ENCODE data around the gene EXOSC1. TPM values are rescaled to one million over a fixed set of nuclear protein-coding genes. Genes with fewer than 3 reads are reported as not detected.
A peak's percentile ranks its signal among the peaks of the same experiment; 100 is the strongest.

The EXOSC1 gene
- total RNA-seq, 1 experiment from 2014 or later: 34.7 TPM

DNA sequence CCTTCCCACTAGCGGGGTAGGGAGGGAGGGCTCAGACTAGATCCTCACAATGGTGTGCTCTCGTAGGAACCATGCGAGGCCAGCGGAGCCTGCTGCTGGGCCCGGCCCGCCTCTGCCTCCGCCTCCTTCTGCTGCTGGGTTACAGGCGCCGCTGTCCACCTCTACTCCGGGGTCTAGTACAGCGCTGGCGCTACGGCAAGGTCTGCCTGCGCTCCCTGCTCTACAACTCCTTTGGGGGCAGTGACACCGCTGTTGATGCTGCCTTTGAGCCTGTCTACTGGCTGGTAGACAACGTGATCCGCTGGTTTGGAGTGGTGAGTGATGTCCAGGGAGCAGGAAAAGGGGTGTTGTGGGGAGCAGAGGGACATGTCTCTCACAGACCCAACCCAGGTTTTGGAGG is 5.8 kb upstream of the EXOSC1 start:
- Histone ChIP-seq H3K4me2 (ENCODE audit: low read length) (no peak overlapping the region), H3K79me2 (ENCODE audit: low read length) (peaks cover 36% of the 10 kb centered on the region), H2AFZ (ENCODE audit: low read length) (no peak overlapping the region), H3K36me3 (ENCODE audit: low read depth, low read length) (peaks cover 17% of the 10 kb centered on the region; the same call in 1 of the 2 replicates), H3K9me2 (replicated peaks; ENCODE audit: low read length) (no peaks in the 10 kb centered on the region), H3F3A (ENCODE audit: low read length, unreplicated experiment) (no peaks in the 10 kb centered on the region), H3K27ac (ENCODE audit: low read length) (no peak overlapping the region), H3K4me1 (ENCODE audit: insufficient read depth, low read length) (peaks cover 14% of the 10 kb centered on the region), H4K20me1 (ENCODE audit: low read length) (no peaks in the 10 kb centered on the region), H3K9ac (ENCODE audit: low read length) (no peak overlapping the region), H3K9me3 (ENCODE audit: low read length) (no peaks in the 10 kb centered on the region), H3K4me3 (ENCODE audit: low read length) (no peak overlapping the region), H3K27me3 (ENCODE audit: low read length) (no peaks in the 10 kb centered on the region)
- ATAC-seq (no peak), DNase-seq (no peak)
- intact Hi-C loops (cut with micrococcal nuclease): no loop called here
- TF ChIP-seq EZH2 (IDR thresholded peaks at IDR 0.05; ENCODE audit: low read length, unreplicated experiment): no peak
- TF ChIP-seq EZH2phosphoT487 (IDR thresholded peaks at IDR 0.05; ENCODE audit: borderline replicate concordance, low read length): no peak
- TF ChIP-seq, protein P1, sequence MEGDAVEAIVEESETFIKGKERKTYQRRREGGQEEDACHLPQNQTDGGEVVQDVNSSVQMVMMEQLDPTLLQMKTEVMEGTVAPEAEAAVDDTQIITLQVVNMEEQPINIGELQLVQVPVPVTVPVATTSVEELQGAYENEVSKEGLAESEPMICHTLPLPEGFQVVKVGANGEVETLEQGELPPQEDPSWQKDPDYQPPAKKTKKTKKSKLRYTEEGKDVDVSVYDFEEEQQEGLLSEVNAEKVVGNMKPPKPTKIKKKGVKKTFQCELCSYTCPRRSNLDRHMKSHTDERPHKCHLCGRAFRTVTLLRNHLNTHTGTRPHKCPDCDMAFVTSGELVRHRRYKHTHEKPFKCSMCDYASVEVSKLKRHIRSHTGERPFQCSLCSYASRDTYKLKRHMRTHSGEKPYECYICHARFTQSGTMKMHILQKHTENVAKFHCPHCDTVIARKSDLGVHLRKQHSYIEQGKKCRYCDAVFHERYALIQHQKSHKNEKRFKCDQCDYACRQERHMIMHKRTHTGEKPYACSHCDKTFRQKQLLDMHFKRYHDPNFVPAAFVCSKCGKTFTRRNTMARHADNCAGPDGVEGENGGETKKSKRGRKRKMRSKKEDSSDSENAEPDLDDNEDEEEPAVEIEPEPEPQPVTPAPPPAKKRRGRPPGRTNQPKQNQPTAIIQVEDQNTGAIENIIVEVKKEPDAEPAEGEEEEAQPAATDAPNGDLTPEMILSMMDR (conservative IDR thresholded peaks at IDR 0.05; ENCODE audit: low read depth, low read length): no peak
- ChIA-PET CTCF (no interaction called here), POLR2A (ENCODE audit: unreplicated experiment) (no interaction called here)
- BruUV-seq (replicated peaks): no TSS peak

GRCh38 chr10:97450828-97451227 is 5.0 kb upstream of the EXOSC1 start:
- no peaks in the 10 kb centered on the region for H4K20me1 ChIP-seq (ENCODE audit: low read length)
- no peak for ATAC-seq
- H3K27me3 ChIP-seq (ENCODE audit: low read length): no peaks in the 10 kb centered on the region
- no peak for DNase-seq
- BruUV-seq (replicated peaks): no TSS peak
- H3F3A ChIP-seq (ENCODE audit: low read length, unreplicated experiment): no peaks in the 10 kb centered on the region
- no peaks in the 10 kb centered on the region for H3K9me2 ChIP-seq (replicated peaks; ENCODE audit: low read length)
- intact Hi-C loops (cut with micrococcal nuclease): no loop called here
- peaks cover 42% of the 10 kb centered on the region for H3K79me2 ChIP-seq (ENCODE audit: low read length)
- H3K4me2 ChIP-seq (ENCODE audit: low read length): no peak overlapping the region
- H3K9ac ChIP-seq (ENCODE audit: low read length): no peak overlapping the region
- peaks cover 13% of the 10 kb centered on the region; the same call in 1 of the 2 replicates for H3K36me3 ChIP-seq (ENCODE audit: low read depth, low read length)
- no peak overlapping the region for H3K4me3 ChIP-seq (ENCODE audit: low read length)
- ChIA-PET POLR2A (ENCODE audit: unreplicated experiment) (no interaction called here), CTCF (no interaction called here)
- peaks cover 14% of the 10 kb centered on the region for H3K4me1 ChIP-seq (ENCODE audit: insufficient read depth, low read length)
- H3K9me3 ChIP-seq (ENCODE audit: low read length): no peaks in the 10 kb centered on the region
- no peak overlapping the region for H3K27ac ChIP-seq (ENCODE audit: low read length)
- TF ChIP-seq, protein P1 (conservative IDR thresholded peaks at IDR 0.05; ENCODE audit: low read depth, low read length): no peak
- TF ChIP-seq EZH2phosphoT487 (IDR thresholded peaks at IDR 0.05; ENCODE audit: borderline replicate concordance, low read length) (no peak), EZH2 (IDR thresholded peaks at IDR 0.05; ENCODE audit: low read length, unreplicated experiment) (no peak)
- H2AFZ ChIP-seq (ENCODE audit: low read length): no peak overlapping the region

DNA sequence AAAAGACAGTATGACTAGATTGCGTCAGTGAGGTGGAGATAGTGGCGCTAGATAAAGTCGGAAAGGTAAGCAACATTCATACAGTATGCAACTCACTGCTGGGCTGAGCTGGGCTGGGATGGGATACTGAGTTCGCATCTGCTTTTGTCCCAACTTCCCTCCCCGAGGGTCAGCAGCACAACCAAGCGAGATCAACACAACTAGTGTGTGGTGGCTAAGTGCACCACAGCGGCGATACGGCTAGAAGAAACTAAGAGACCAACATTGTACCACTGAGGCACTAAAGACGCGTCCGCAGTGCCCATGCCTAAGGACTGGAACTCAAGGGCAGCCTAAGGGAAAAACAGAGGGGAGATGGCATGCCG is 467 bp downstream of the EXOSC1 start:
- no peaks in the 10 kb centered on the region for H4K20me1 ChIP-seq (ENCODE audit: low read length)
- peaks cover 21% of the 10 kb centered on the region for H3K4me1 ChIP-seq (ENCODE audit: insufficient read depth, low read length)
- H3K9me2 ChIP-seq (replicated peaks; ENCODE audit: low read length): no peaks in the 10 kb centered on the region
- POLR2A ChIA-PET (ENCODE audit: unreplicated experiment): interaction anchor here (0.5 to 0.7 kb wide), 2 partner anchors 11 to 14 kb away, joined by 3 to 5 read pairs; no protein-coding TSS in a partner anchor
- ATAC-seq (no peak), DNase-seq (no peak)
- TF ChIP-seq EZH2phosphoT487 (IDR thresholded peaks at IDR 0.05; ENCODE audit: borderline replicate concordance, low read length): no peak
- H3K79me2 ChIP-seq (ENCODE audit: low read length): peaks cover 56% of the 10 kb centered on the region
- H3K9ac ChIP-seq (ENCODE audit: low read length): peak overlapping the region; percentile 83
- H3F3A ChIP-seq (ENCODE audit: low read length, unreplicated experiment): no peaks in the 10 kb centered on the region
- no peaks in the 10 kb centered on the region for H3K36me3 ChIP-seq (ENCODE audit: low read depth, low read length)
- no peak overlapping the region for H3K27ac ChIP-seq (ENCODE audit: low read length)
- intact Hi-C loops (cut with micrococcal nuclease): loop anchor here (5.0 kb wide), 1 partner anchor 113 kb away; the partner anchor contains the start of gene FRAT2
- peak overlapping the region; percentile 93 for H3K4me2 ChIP-seq (ENCODE audit: low read length)
- peak overlapping the region; percentile 95 for H2AFZ ChIP-seq (ENCODE audit: low read length)
- CTCF ChIA-PET: no interaction called here
- H3K9me3 ChIP-seq (ENCODE audit: low read length): no peaks in the 10 kb centered on the region
- H3K27me3 ChIP-seq (ENCODE audit: low read length): no peaks in the 10 kb centered on the region
- peak overlapping the region; percentile 100 for H3K4me3 ChIP-seq (ENCODE audit: low read length)
- BruUV-seq (replicated peaks): TSS peak; percentile 55

Data from PC-3 (cell line).